Osteoblast (primary cell): ENCODE measurements around the gene GINS1. TPM values are rescaled to one million over a fixed set of nuclear protein-coding genes. Genes with fewer than 3 reads are reported as not detected.

Experiments used
- DNase-seq: peaks from one replicate; pipeline ENCODE4 v3.0.0; 2011; ENCODE audit warnings: low spot score, mixed read lengths; ENCODE audit not compliant: insufficient read length; ENCODE audit errors: missing footprints
- H2AFZ ChIP-seq: 2 replicates; pipeline ENCODE4 v1.6.0; 2011; ENCODE audit warnings: mild to moderate bottlenecking, low read length
- H3K27ac ChIP-seq: 2 replicates; pipeline ENCODE4 v1.5.1; 2011; ENCODE audit warnings: mild to moderate bottlenecking, low read depth, low read length, moderate library complexity
- H3K27me3 ChIP-seq: 2 replicates; pipeline ENCODE4 v1.6.0; 2012; ENCODE audit warnings: mild to moderate bottlenecking, control low read depth, inconsistent platforms, low read length, moderate library complexity; ENCODE audit not compliant: insufficient read depth
- H3K36me3 ChIP-seq: 2 replicates; pipeline ENCODE4 v1.5.1; 2011; ENCODE audit warnings: mild to moderate bottlenecking, low read length, control low read depth, moderate library complexity; ENCODE audit not compliant: insufficient read depth
- H3K4me1 ChIP-seq: 2 replicates; pipeline ENCODE4 v1.5.1; 2011; ENCODE audit warnings: mild to moderate bottlenecking, low read length, control low read depth, moderate library complexity; ENCODE audit not compliant: insufficient read depth
- H3K4me2 ChIP-seq: 2 replicates; pipeline ENCODE4 v1.6.0; 2011; ENCODE audit warnings: mild to moderate bottlenecking, low read length; ENCODE audit not compliant: insufficient read depth
- H3K4me3 ChIP-seq: fragments of 200-600 bp; sonication (generic); 3 replicates; pipeline ENCODE4 v1.5.1; 2012; ENCODE audit warnings: mild to moderate bottlenecking, low read length, inconsistent platforms; ENCODE audit not compliant: insufficient read depth
- H3K79me2 ChIP-seq: 2 replicates; pipeline ENCODE4 v1.6.0; 2012; ENCODE audit warnings: mild to moderate bottlenecking, low read length, control low read depth, inconsistent platforms; ENCODE audit not compliant: insufficient read depth
- H3K9me3 ChIP-seq: 2 replicates; pipeline ENCODE4 v1.5.1; 2011; ENCODE audit warnings: low read depth, low read length, control low read depth
- H4K20me1 ChIP-seq: 2 replicates; pipeline ENCODE4 v1.6.0; 2012; ENCODE audit warnings: mild to moderate bottlenecking, low read length, control low read depth; ENCODE audit not compliant: insufficient read depth
- CTCF ChIP-seq: IDR thresholded peaks from 2 replicates; pipeline ENCODE4 v1.5.1; 2011; ENCODE audit warnings: mild to moderate bottlenecking, low read depth, low read length, moderate library complexity; ENCODE audit errors: extremely low read depth
- total RNA-seq: library from RNA; depleted of rRNA; stranded (reverse); fragments of >200 nt; gene quantifications from 2 replicates; pipeline ENCODE4 v1.2.3, GENCODE V29; 2012

The GINS1 gene
- total RNA-seq, 1 donor: 2.2 TPM

GRCh38 chr20:25390538-25391528, 16.6 kb upstream of the GINS1 start, which contains the start of gene ABHD12:
Gene ABHD12, minus strand, starts transcription at chr20:25390835. Its CDS starts 132 bp downstream, at chr20:25390703.
- H3K9me3 ChIP-seq: no peaks in the 10 kb centered on the region
- H3K4me2 ChIP-seq: peak within 1 kb of the TSS; percentile 98
- H4K20me1 ChIP-seq: peaks cover 3% of the 10 kb centered on the region
- peaks cover 5% of the 10 kb centered on the region for H3K36me3 ChIP-seq
- peaks cover 8% of the 10 kb centered on the region for H3K4me1 ChIP-seq
- peak within 1 kb of the TSS; percentile 97 for H2AFZ ChIP-seq
- no peaks in the 10 kb centered on the region for H3K27me3 ChIP-seq
- H3K4me3 ChIP-seq: peak within 1 kb of the TSS; percentile 96
- DNase-seq: peak; percentile 99
- TF ChIP-seq CTCF: no peak
- peaks cover 39% of the 10 kb centered on the region for H3K79me2 ChIP-seq
- peak within 1 kb of the TSS; percentile 93 for H3K27ac ChIP-seq

DNA sequence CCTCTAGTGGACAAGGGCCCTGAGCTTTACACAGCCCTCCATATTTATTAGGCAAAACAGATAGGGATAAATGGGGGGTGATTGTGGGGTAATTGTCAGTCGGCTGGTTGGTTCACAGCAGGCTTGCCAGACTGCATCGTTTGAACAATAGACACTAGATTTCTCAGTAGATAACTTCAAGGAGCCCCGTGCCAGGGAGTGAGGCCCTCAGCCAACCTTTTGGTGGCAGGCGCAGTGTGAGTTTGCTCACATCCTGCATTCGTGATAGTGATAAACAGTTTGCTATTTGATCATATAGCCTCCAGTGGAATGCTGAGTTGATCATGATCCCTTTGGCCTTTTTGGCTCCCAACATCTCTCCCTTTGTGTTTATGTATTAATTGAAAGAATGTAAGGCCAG, 13.2 kb upstream of the GINS1 start:
- no peak for TF ChIP-seq CTCF
- Histone ChIP-seq H3K9me3 (no peaks in the 10 kb centered on the region), H3K36me3 (no peaks in the 10 kb centered on the region), H3K27ac (no peak overlapping the region), H3K79me2 (peaks cover 10% of the 10 kb centered on the region), H3K4me1 (peaks cover 14% of the 10 kb centered on the region), H3K4me3 (no peak overlapping the region), H4K20me1 (peaks cover under 1% of the 10 kb centered on the region), H3K4me2 (no peak overlapping the region), H3K27me3 (no peaks in the 10 kb centered on the region), H2AFZ (peak overlapping the region; percentile 20)
- DNase-seq: no peak

GRCh38 chr20:25394996-25395395, 12.5 kb upstream of the GINS1 start:
- TF ChIP-seq CTCF: no peak
- peaks cover 3% of the 10 kb centered on the region for H3K27me3 ChIP-seq
- no peak for DNase-seq

GRCh38 chr20:25397096-25397495, 10.4 kb upstream of the GINS1 start:
- Histone ChIP-seq H3K9me3 (no peaks in the 10 kb centered on the region), H3K4me1 (peaks cover 9% of the 10 kb centered on the region), H3K79me2 (no peaks in the 10 kb centered on the region), H3K4me3 (no peak overlapping the region), H2AFZ (no peak overlapping the region), H3K36me3 (no peaks in the 10 kb centered on the region), H3K27me3 (peaks cover 3% of the 10 kb centered on the region), H4K20me1 (no peaks in the 10 kb centered on the region), H3K27ac (no peak overlapping the region), H3K4me2 (no peak overlapping the region)
- DNase-seq: no peak
- no peak for TF ChIP-seq CTCF

More at GRCh38 chr20:25394996-25395395, 12.5 kb upstream of the GINS1 start:
- Histone ChIP-seq H3K36me3 (no peaks in the 10 kb centered on the region), H3K79me2 (peaks cover 3% of the 10 kb centered on the region), H4K20me1 (no peaks in the 10 kb centered on the region), H3K4me1 (peaks cover 13% of the 10 kb centered on the region), H3K9me3 (no peaks in the 10 kb centered on the region), H2AFZ (no peak overlapping the region), H3K4me3 (no peak overlapping the region), H3K4me2 (no peak overlapping the region), H3K27ac (no peak overlapping the region)
